Body of pancreas (tissue), 4 donors: ENCODE data around the gene TINAGL1. TPM values are rescaled to one million over a fixed set of nuclear protein-coding genes. Genes with fewer than 3 reads are reported as not detected.

ENCODE experiments used
- ATAC-seq: fragments of 150-250 bp; one replicate; pipeline ENCODE4 v1.9.1; 2016
- DNase-seq, 4 donors: peaks; one replicate each; pipeline ENCODE4 v3.0.0-alpha.2; 2019
- H3K27ac ChIP-seq, 4 donors: fragments of 200-600 bp; sonication (generic); 1 replicate in 3 of 4; 2 replicates in 1 of 4; pipeline versions ENCODE4 v1.5.1 to v1.6.1; 2016 to 2019; ENCODE audit warnings: mild to moderate bottlenecking in 1 of 4, mixed read lengths in 1 of 4, moderate library complexity in 1 of 4
- H3K27me3 ChIP-seq, 2 donors: fragments of 200-600 bp; sonication (generic); one replicate each; pipeline ENCODE4 v1.6.0; 2016; ENCODE audit warnings: mild to moderate bottlenecking in 1 of 2
- H3K36me3 ChIP-seq, 2 donors: fragments of 200-600 bp; sonication (generic); replicated peaks in 1 of 2; 2 replicates each; pipeline ENCODE4 v1.5.1; 2016; ENCODE audit warnings: low read depth in 2 of 2; ENCODE audit not compliant: insufficient read depth in 1 of 2
- H3K4me1 ChIP-seq: fragments of 200-600 bp; sonication (generic); one replicate; pipeline ENCODE4 v1.6.0; 2016
- H3K4me3 ChIP-seq, 2 donors: fragments of 200-600 bp; sonication (generic); 1 replicate in 1 of 2; 2 replicates in 1 of 2; pipeline ENCODE4 v1.5.1; 2016 to 2019
- H3K9me3 ChIP-seq, 3 donors: fragments of 200-600 bp; sonication (generic); 1 replicate in 2 of 3; 2 replicates in 1 of 3; pipeline ENCODE4 v1.5.1; 2016
- CTCF ChIP-seq, 7 experiments: fragments of 450-650 bp in 4 of 7; fragments of 200-600 bp in 3 of 7; sonication (generic) in 3 of 7; IDR thresholded peaks; one replicate each; pipeline ENCODE4 v1.5.1; 2016 to 2019; ENCODE audit warnings: antibody characterized with exemption in 7 of 7
- POLR2A ChIP-seq, 3 donors: fragments of 450-650 bp; IDR thresholded peaks; one replicate each; pipeline ENCODE4 v1.6.1; 2016; ENCODE audit warnings: antibody characterized with exemption in 3 of 3, mild to moderate bottlenecking in 2 of 3
- WGBS, 2 donors: methylation state at CpG; one replicate each; pipeline ENCODE4 v1.1.5; 2017; 5-methylcytosine and 5-hydroxymethylcytosine counted together
- intact Hi-C: fragments of 100-400 bp; cut with DNase I; formaldehyde crosslinking; loops from one replicate; pipeline ENCODE4 v1.15.1; 2023
- total RNA-seq, 2 donors: library from RNA; depleted of rRNA; stranded (reverse); fragments of >200 nt; gene quantifications; one replicate each; pipeline ENCODE4 v1.1.0, GENCODE V29; 2016

TINAGL1 gene
- total RNA-seq, 2 donors from 2014 or later = 47.2 to 148 TPM

- WGBS, 2 donors = 81 to 92% methylated on average over 11 to 16 of the region's 16 CpGs
- H3K36me3 ChIP-seq = no peaks in the 10 kb centered on the region
- no peaks in the 10 kb centered on the region for H3K9me3 ChIP-seq
- no peaks in the 10 kb centered on the region for H3K27me3 ChIP-seq
- peaks cover 55% of the 10 kb centered on the region for H3K4me1 ChIP-seq
- DNase-seq (no peak), ATAC-seq (no peak)
- no peak overlapping the region for H3K4me3 ChIP-seq
- intact Hi-C loops = no loop called here
- peak overlapping the region; percentile 17 to 67 (median 60) for H3K27ac ChIP-seq
- TF ChIP-seq POLR2A (IDR thresholded peaks at IDR 0.05) (no peak), CTCF (IDR thresholded peaks at IDR 0.05) (no peak)
Measured at GRCh38 chr1:31583082-31583994, 7.0 kb downstream of the TINAGL1 start.

GRCh38 chr1:31583995-31584868 is 7.9 kb downstream of the TINAGL1 start:
- intact Hi-C loops = no loop called here
- Histone ChIP-seq H3K4me3 (no peak overlapping the region), H3K9me3 (no peaks in the 10 kb centered on the region), H3K27me3 (no peaks in the 10 kb centered on the region), H3K4me1 (peaks cover 61% of the 10 kb centered on the region), H3K27ac (peak overlapping the region; percentile 17 to 67 (median 60)), H3K36me3 (no peaks in the 10 kb centered on the region)
- no peak for TF ChIP-seq CTCF (IDR thresholded peaks at IDR 0.05)
- no peak for TF ChIP-seq POLR2A (IDR thresholded peaks at IDR 0.05)
- DNase-seq (peak; percentile 75 to 93 (median 89)), ATAC-seq (peak; percentile 58)
- WGBS, 2 donors = 41 to 43% methylated on average over 11 to 13 of the region's 13 CpGs

GRCh38 chr1:31584869-31585735 is 8.8 kb downstream of the TINAGL1 start:
- intact Hi-C loops = no loop called here
- TF ChIP-seq POLR2A (IDR thresholded peaks at IDR 0.05) (no peak), CTCF (IDR thresholded peaks at IDR 0.05) (no peak)
- Histone ChIP-seq H3K9me3 (no peaks in the 10 kb centered on the region), H3K4me3 (no peak overlapping the region), H3K36me3 (no peaks in the 10 kb centered on the region), H3K27me3 (no peaks in the 10 kb centered on the region), H3K27ac (peak overlapping the region in 2 of 4 donors; percentile 58 to 67), H3K4me1 (peaks cover 54% of the 10 kb centered on the region)
- ATAC-seq (no peak), DNase-seq (no peak)
- WGBS, 2 donors = 87 to 89% methylated on average over 18 to 26 of the region's 27 CpGs

- H3K4me1 ChIP-seq = peaks cover 50% of the 10 kb centered on the region
- ATAC-seq (no peak), DNase-seq (no peak)
- TF ChIP-seq CTCF (IDR thresholded peaks at IDR 0.05) (no peak), POLR2A (IDR thresholded peaks at IDR 0.05) (no peak)
- no peaks in the 10 kb centered on the region for H3K27me3 ChIP-seq
- intact Hi-C loops = no loop called here
- 90 to 91% methylated on average over 11 of the region's 11 CpGs for WGBS, 2 donors
- H3K9me3 ChIP-seq = no peaks in the 10 kb centered on the region
- no peak overlapping the region for H3K4me3 ChIP-seq
- H3K27ac ChIP-seq = peak overlapping the region in 1 of 4 donors; percentile 67
- no peaks in the 10 kb centered on the region for H3K36me3 ChIP-seq
Measured at GRCh38 chr1:31585736-31586365, 9.5 kb downstream of the TINAGL1 start.
